Progenitor cell of endocrine pancreas (in vitro differentiated cells): Measurements from ENCODE around the gene HOXA6. TPM values are rescaled to one million over a fixed set of nuclear protein-coding genes. Genes with fewer than 3 reads are reported as not detected.

ENCODE experiments used
- DNase-seq: peaks from one replicate; pipeline ENCODE4 v3.0.0; 2021; ENCODE audit warnings: low spot score; ENCODE audit not compliant: unreplicated experiment
- H3K27ac Mint-ChIP-seq: 2 replicates; pipeline ENCODE4 v1.8.0; 2021; ENCODE audit warnings: mild to moderate bottlenecking, moderate library complexity, mixed read lengths
- H3K27me3 Mint-ChIP-seq: 2 replicates; pipeline ENCODE4 v1.8.0; 2021; ENCODE audit warnings: mixed read lengths
- H3K36me3 Mint-ChIP-seq: 2 replicates; pipeline ENCODE4 v1.8.0; 2022; ENCODE audit warnings: mixed read lengths; ENCODE audit not compliant: insufficient read depth
- H3K4me1 Mint-ChIP-seq: 2 replicates; pipeline ENCODE4 v1.8.0; 2021; ENCODE audit warnings: low read depth, mixed read lengths
- H3K4me3 Mint-ChIP-seq: 2 replicates; pipeline ENCODE4 v1.8.0; 2021; ENCODE audit warnings: low read depth, mild to moderate bottlenecking, moderate library complexity, mixed read lengths
- H3K9me3 Mint-ChIP-seq: 2 replicates; pipeline ENCODE4 v1.8.0; 2021; ENCODE audit warnings: low read depth, mixed read lengths
- CTCF ChIP-seq: fragments of 200-600 bp; sonication (generic); IDR thresholded peaks from one replicate; pipeline ENCODE4 v1.5.0; 2021; ENCODE audit warnings: antibody characterized with exemption, mild to moderate bottlenecking; ENCODE audit not compliant: unreplicated experiment
- total RNA-seq: library from RNA; stranded (reverse); gene quantifications from 2 replicates; pipeline ENCODE4 v1.2.1, GENCODE V29; 2021

HOXA6 gene
- total RNA-seq, 1 donor from 2014 or later = 0.38 TPM

DNA sequence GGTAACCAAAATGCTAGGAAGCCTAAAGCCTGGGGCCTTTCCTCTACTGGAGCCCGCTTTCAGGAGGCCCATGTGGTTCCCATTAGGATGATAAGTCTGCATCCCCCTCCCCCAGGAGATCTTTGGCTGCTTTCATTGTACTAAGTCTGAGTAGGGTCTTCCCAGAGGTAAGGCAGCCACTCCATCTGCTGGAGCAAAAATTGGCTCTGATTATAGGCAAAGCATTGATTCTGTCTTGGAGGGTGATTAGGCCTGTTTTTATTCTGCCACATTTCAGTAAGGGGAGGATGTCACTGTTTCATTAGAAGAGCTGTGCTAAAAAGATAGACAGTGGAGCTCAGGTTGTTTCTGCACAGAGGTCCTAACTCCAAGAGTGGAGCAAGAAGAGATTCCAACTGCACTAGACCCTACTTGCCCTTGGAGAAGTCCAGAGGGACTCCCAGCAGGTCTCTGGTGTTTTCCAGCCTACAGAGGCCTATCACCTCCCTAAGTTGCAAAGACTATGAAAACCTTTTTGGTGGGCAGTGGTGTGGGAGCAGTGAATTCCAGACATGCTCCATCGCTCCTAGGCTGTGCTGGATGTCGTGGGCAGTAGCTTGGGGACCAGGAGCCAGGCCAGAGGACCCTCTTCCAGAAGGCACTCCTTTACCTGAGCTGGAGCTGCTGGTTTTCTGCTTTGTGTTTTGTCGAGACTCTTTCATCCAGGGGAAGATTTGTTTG, 37.9 kb downstream of the HOXA6 start:
- Mint-ChIP-seq H3K27me3 (no peaks in the 10 kb centered on the region), H3K9me3 (no peaks in the 10 kb centered on the region), H3K36me3 (peaks cover 20% of the 10 kb centered on the region), H3K27ac (peak overlapping the region; percentile 90), H3K4me3 (peak overlapping the region; percentile 71), H3K4me1 (peaks cover 58% of the 10 kb centered on the region)
- no peak for DNase-seq
- no peak for TF ChIP-seq CTCF

- Mint-ChIP-seq H3K4me1 (peaks cover 67% of the 10 kb centered on the region), H3K9me3 (no peaks in the 10 kb centered on the region), H3K4me3 (peak overlapping the region; percentile 71), H3K27me3 (no peaks in the 10 kb centered on the region), H3K27ac (peak overlapping the region; percentile 98), H3K36me3 (peaks cover 20% of the 10 kb centered on the region)
- no peak for TF ChIP-seq CTCF
- peak; percentile 53 for DNase-seq
These were observed 39.0 kb downstream of the HOXA6 start for GRCh38 chr7:27108390-27109127.

- peaks cover 18% of the 10 kb centered on the region for H3K36me3 Mint-ChIP-seq
- peak overlapping the region; percentile 98 for H3K27ac Mint-ChIP-seq
- TF ChIP-seq CTCF = no peak
- H3K27me3 Mint-ChIP-seq = no peaks in the 10 kb centered on the region
- no peak for DNase-seq
- H3K9me3 Mint-ChIP-seq = no peaks in the 10 kb centered on the region
- H3K4me3 Mint-ChIP-seq = peak overlapping the region; percentile 71
- peaks cover 76% of the 10 kb centered on the region for H3K4me1 Mint-ChIP-seq
These were observed 39.9 kb downstream of the HOXA6 start for GRCh38 chr7:27107391-27108381.

DNA sequence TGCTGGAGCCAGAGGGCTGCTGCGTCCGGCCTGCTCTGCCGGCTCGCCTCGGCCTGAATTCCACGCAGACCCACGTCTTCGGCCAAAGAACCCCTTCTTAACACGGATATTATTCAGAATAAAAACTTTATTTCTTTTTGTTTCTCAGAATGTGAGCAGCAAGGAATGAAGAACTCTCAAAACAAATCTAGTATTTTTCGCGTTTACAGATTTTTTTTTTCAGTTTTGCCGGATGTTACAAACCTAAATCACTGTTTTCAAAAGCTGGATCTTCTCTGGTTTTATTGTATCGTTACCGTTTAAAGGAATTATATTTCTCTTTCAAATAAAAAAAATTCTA, 40.7 kb downstream of the HOXA6 start:
- peak overlapping the region; percentile 54 for H3K4me3 Mint-ChIP-seq
- H3K27ac Mint-ChIP-seq = peak overlapping the region; percentile 96
- peaks cover 17% of the 10 kb centered on the region for H3K36me3 Mint-ChIP-seq
- DNase-seq = no peak
- H3K4me1 Mint-ChIP-seq = peaks cover 79% of the 10 kb centered on the region
- H3K27me3 Mint-ChIP-seq = no peaks in the 10 kb centered on the region
- H3K9me3 Mint-ChIP-seq = no peaks in the 10 kb centered on the region
- TF ChIP-seq CTCF = no peak
